ENCODE data around the gene ZNF326. TPM values are rescaled to one million over a fixed set of nuclear protein-coding genes. Genes with fewer than 3 reads are reported as not detected.

ZNF326 gene
- total RNA-seq, 6 experiments from 2014 or later: 14.7 to 19.8 (median 17.2) TPM

DNA sequence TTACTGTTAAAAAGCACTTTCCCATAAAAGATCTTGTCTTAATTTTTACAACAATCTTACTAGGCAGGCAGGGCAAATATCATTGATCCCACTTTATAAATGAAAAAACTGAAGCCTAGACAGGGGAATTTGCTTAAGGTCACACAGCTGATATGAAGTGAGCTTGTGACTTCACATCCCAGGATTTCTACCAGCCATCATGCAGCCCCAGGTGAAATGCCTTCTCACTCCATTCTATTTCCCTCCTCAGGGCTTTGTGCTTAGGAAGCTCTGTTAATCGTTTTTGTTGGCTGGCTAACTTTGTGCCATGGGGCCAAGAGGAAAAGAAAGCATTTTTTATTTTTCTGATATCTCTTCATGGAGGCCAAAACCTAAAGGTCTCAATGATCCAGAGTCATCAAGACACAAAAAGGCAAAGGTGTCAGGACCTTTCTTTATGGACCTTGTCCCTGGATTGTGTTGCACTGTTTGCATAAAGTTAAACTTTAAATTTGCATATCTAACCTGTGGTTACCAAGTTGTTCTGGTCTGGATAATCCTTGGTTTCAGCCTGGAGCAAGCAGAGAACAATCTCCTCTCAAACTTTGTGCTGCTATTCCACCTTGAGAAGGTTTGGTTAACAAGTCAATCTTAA is 44.8 kb upstream of the ZNF326 start:
- Mint-ChIP-seq H3K36me3 (ENCODE audit: low read depth) (no peaks in the 10 kb centered on the region), H3K9me3 (no peaks in the 10 kb centered on the region), H3K4me1 (ENCODE audit: low read depth) (peaks cover 62% of the 10 kb centered on the region), H3K27me3 (ENCODE audit: insufficient read depth) (no peaks in the 10 kb centered on the region; the same call in 1 of the 2 replicates), H3K27ac (no peak overlapping the region), H3K4me3 (no peak overlapping the region)
- DNase-seq: no peak
- TF ChIP-seq, protein P1, sequence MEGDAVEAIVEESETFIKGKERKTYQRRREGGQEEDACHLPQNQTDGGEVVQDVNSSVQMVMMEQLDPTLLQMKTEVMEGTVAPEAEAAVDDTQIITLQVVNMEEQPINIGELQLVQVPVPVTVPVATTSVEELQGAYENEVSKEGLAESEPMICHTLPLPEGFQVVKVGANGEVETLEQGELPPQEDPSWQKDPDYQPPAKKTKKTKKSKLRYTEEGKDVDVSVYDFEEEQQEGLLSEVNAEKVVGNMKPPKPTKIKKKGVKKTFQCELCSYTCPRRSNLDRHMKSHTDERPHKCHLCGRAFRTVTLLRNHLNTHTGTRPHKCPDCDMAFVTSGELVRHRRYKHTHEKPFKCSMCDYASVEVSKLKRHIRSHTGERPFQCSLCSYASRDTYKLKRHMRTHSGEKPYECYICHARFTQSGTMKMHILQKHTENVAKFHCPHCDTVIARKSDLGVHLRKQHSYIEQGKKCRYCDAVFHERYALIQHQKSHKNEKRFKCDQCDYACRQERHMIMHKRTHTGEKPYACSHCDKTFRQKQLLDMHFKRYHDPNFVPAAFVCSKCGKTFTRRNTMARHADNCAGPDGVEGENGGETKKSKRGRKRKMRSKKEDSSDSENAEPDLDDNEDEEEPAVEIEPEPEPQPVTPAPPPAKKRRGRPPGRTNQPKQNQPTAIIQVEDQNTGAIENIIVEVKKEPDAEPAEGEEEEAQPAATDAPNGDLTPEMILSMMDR (IDR thresholded peaks at IDR 0.05): no peak

DNA sequence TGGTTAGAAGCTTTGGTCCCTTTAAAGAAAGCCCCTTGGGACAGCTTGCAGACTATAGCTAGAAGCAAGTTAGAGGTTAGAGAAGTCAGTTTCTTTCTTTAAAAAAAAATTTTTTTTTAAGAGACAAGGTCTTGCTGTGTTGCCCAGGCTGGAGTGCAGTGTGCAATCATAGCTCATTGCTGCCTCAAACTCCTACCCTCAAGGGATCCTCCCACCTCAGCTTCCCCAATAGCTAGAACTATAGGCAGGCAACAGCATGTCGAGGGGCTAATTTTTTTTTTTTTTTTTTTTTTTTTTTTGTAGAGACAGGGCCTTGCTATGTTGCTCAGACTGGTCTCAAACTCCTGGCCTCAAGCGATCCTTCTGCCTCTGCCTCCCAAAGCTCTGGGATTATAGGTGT is 44.2 kb upstream of the ZNF326 start:
- DNase-seq: no peak
- Mint-ChIP-seq H3K9me3 (no peaks in the 10 kb centered on the region), H3K4me3 (no peak overlapping the region), H3K36me3 (ENCODE audit: low read depth) (no peaks in the 10 kb centered on the region), H3K27ac (no peak overlapping the region), H3K27me3 (ENCODE audit: insufficient read depth) (no peaks in the 10 kb centered on the region; the same call in 1 of the 2 replicates), H3K4me1 (ENCODE audit: low read depth) (peaks cover 62% of the 10 kb centered on the region)
- TF ChIP-seq, protein P1 (IDR thresholded peaks at IDR 0.05): no peak

DNA sequence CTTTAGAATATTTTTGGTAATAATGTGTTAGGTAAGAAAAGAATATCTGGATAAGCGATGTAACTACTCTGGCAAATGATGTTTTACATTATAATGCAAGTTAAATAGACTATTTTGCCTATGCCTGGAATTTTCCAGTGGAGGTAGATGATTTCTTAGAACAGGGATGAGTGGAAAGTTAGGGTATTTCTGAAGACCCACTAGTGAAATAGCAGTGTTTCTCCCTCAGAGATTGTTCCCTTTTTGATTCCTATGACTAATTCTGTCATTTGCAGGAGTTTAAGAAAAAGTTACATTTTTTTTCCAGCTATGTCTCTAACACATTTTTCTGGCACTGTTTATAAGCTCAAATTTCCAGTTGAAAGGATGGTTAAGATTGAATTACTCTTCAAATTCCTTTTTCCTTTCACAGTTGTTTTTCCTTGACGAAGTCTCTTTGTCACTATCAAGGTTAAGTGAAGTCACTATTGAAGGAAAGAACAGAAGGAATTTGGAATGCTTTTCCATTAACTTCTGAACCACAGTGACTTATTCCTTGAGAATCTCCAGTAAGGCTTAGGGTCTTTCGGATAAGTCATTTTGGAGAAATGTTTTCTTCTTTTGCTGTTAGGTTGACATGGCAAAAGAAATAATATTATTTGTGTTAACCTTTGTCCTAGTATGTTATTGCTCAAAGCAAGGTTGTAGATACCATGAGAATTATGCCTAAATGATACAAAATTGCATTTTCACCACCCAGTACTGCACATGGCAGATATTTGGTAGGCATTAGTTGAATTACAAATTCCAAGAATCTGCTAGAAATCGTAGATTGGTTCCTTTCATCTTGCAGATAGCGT is 42.9 kb upstream of the ZNF326 start:
- TF ChIP-seq, protein P1 (IDR thresholded peaks at IDR 0.05): no peak
- Mint-ChIP-seq H3K4me3 (peak overlapping the region; percentile 59), H3K27me3 (ENCODE audit: insufficient read depth) (no peaks in the 10 kb centered on the region), H3K4me1 (ENCODE audit: low read depth) (peaks cover 58% of the 10 kb centered on the region), H3K27ac (peak overlapping the region; percentile 92), H3K36me3 (ENCODE audit: low read depth) (no peaks in the 10 kb centered on the region), H3K9me3 (no peaks in the 10 kb centered on the region)
- DNase-seq: peak; percentile 88

DNA sequence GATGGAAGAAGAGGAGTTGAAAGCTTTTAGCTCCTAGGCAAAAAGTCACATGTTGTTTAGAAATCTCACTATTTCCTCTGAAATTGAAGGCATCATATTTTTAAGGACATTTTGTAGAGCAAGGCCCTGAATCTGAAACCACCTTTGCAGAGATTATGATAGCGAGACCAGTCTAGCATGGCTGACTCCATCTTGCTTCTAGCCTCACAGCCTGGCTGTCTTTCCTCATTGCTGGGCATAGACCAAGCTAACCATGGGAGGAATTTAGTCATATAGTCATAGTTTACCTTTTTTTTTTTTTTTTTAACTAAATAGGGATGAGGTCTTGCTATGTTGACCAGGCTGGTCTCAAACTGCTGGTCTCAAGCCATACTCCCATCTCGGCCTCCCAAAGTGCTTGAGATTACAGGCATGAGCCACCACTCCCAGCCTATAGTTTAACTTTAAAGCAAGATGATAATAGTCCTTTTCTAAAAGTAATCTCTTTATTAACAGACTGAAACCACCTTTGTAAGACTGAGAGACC is 42.2 kb upstream of the ZNF326 start:
- TF ChIP-seq, protein P1 (IDR thresholded peaks at IDR 0.05): no peak
- Mint-ChIP-seq H3K27ac (peak overlapping the region; percentile 92), H3K27me3 (ENCODE audit: insufficient read depth) (no peaks in the 10 kb centered on the region), H3K9me3 (no peaks in the 10 kb centered on the region), H3K36me3 (ENCODE audit: low read depth) (no peaks in the 10 kb centered on the region), H3K4me3 (no peak overlapping the region), H3K4me1 (ENCODE audit: low read depth) (peaks cover 63% of the 10 kb centered on the region)
- DNase-seq: no peak

DNA sequence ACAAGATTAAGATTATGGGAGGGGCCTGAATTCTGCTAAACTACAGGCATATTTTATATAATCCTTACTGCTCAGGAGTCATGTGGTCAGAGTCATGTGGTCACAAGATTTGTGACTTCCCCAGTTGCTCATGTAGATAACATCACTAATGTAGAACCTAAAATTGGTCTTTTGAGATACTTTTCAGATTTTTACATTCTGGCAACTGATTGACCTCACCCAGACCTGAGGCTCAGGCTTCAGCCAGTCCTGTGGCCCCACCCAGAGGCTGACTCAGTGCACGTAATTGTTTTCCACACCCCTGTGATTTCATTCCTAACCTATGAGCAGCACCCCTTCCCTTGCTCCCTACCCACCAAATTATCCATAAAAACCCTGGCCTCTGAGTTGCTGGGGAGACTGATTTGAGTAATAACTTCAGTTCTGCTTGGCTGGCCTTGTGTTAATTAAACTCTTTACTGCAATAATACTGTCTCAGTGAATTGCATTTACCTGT is 41.7 kb upstream of the ZNF326 start:
- Mint-ChIP-seq H3K4me3 (peak overlapping the region; percentile 41), H3K27ac (peak overlapping the region; percentile 92), H3K9me3 (no peaks in the 10 kb centered on the region), H3K4me1 (ENCODE audit: low read depth) (peaks cover 63% of the 10 kb centered on the region), H3K27me3 (ENCODE audit: insufficient read depth) (no peaks in the 10 kb centered on the region), H3K36me3 (ENCODE audit: low read depth) (no peaks in the 10 kb centered on the region)
- DNase-seq: peak; percentile 97
- TF ChIP-seq, protein P1 (IDR thresholded peaks at IDR 0.05): peak; percentile 43

Measured in HFFc6 (cell line).